Effector memory CD4-positive, alpha-beta T cell (primary cell): ENCODE measurements around the gene CNIH2.

Source experiments
- DNase-seq, 3 donors: peaks; one replicate each; pipeline ENCODE4 v3.0.0-alpha.2; 2020
- H3K27ac ChIP-seq: 2 replicates; pipeline ENCODE4 v1.7.0; 2013; ENCODE audit warnings: mild to moderate bottlenecking, low read length, moderate library complexity; ENCODE audit not compliant: insufficient read depth, poor library complexity, severe bottlenecking
- H3K27me3 ChIP-seq: replicated peaks from 2 replicates; pipeline ENCODE4 v1.7.0; 2013; ENCODE audit warnings: mild to moderate bottlenecking, low read length; ENCODE audit not compliant: insufficient read depth, control insufficient read depth, poor library complexity, severe bottlenecking
- H3K36me3 ChIP-seq: 2 replicates; pipeline ENCODE4 v1.7.0; 2013; ENCODE audit warnings: mild to moderate bottlenecking, low read length, moderate library complexity; ENCODE audit not compliant: control insufficient read depth, insufficient read depth
- H3K4me1 ChIP-seq: 2 replicates; pipeline ENCODE4 v1.7.0; 2013; ENCODE audit warnings: low read length, mild to moderate bottlenecking; ENCODE audit not compliant: control insufficient read depth, insufficient read depth, poor library complexity, severe bottlenecking
- H3K4me3 ChIP-seq: 2 replicates; pipeline ENCODE4 v1.7.0; 2013; ENCODE audit warnings: low read length, low read depth, mild to moderate bottlenecking; ENCODE audit not compliant: insufficient read depth, poor library complexity, severe bottlenecking
- H3K9me3 ChIP-seq: 2 replicates; pipeline ENCODE4 v1.7.0; 2013; ENCODE audit warnings: mild to moderate bottlenecking, low read length, moderate library complexity; ENCODE audit not compliant: control insufficient read depth

The CNIH2 gene

DNA sequence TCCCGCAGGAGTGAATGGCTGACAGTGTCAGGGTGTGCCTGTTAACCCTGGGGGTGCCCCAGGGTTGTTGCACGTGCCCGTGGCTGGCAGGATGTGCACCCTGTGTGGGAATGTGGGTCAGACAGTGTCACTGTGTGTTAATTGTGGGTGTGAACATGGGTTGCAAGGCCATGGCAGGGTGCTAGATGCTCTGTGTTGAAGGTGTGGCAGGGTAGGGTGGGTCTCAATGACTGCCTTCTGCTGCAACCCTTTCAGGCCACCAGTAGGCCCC, 50.0 kb downstream of the CNIH2 start:
- DNase-seq = peak in 1 of 3 donors; percentile 35
- no peaks in the 10 kb centered on the region for H3K36me3 ChIP-seq
- H3K27me3 ChIP-seq = no peaks in the 10 kb centered on the region
- H3K4me1 ChIP-seq = peaks cover 27% of the 10 kb centered on the region
- H3K9me3 ChIP-seq = no peaks in the 10 kb centered on the region
- no peak overlapping the region for H3K4me3 ChIP-seq
- H3K27ac ChIP-seq = no peak overlapping the region

DNA sequence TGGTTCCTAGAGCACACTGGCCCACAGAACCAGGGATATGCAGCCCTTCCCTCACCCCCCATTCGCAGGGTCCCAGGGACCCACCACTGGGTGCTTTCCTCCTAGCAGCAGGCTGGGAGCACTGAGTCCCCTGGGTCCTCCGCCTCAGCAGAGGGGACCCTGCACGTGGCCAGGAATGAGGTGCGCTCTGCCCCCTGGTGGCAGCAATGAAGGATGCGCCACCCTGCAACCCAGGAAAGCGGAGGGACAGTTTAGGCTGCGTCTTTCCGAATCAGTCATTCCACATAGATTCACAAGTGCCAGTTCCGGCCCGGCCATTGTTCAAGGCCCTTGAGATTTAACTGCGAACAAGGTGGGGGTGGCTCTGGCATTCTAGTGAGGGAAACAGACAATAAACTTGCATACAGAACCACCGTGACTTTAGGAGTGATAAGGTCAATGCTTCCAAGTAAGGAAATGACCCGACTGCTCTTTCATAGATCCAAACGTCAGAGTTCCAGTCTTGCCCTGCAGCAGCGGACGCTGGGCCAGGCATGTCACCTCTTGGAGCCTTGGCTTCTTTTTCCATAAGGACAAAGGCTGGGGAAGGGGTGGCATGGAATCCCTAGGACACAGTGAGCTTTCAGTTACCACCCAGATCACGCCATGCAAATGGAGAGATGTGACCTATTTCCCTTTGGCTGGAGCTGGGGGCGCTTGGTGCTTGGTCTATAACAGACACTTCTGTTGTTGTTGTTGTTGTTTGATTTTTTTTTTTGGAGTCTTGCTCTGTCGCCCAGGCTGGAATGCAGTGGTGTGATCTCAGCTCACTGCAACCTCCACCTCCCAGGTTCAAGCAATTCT, 50.5 kb downstream of the CNIH2 start:
- H3K4me1 ChIP-seq = peaks cover 27% of the 10 kb centered on the region
- no peaks in the 10 kb centered on the region for H3K9me3 ChIP-seq
- DNase-seq = peak; percentile 62 to 64 (median 63)

DNA sequence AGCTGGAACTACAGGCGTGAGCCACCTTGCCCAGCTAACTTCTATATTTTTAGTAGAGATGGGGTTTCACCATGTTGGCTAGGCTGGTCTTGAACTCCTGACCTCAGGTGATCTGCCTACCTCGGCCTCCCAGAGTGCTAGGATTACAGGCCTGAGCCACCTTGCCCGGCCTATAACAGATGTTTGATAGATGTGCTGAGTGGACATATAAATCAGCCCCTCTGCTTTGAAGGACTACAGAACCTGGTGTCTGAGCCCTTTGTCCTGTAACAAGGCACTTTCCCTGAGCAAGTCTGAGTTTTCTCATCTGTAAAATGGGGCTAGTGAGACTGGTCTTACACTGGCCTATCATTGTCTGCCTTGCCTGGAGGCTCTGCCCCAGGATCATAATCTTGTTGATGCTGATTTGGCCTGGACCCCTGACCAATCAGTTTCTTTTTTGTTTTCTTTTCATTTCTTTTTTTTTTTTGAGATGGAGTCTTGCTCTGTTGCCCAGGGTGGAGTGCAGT, 51.2 kb downstream of the CNIH2 start:
- DNase-seq = no peak
- H3K4me1 ChIP-seq = peaks cover 27% of the 10 kb centered on the region
- no peak overlapping the region for H3K27ac ChIP-seq
- H3K36me3 ChIP-seq = no peaks in the 10 kb centered on the region
- no peaks in the 10 kb centered on the region for H3K9me3 ChIP-seq
- H3K27me3 ChIP-seq = no peaks in the 10 kb centered on the region
- H3K4me3 ChIP-seq = no peak overlapping the region

More for the DNA sequence above, 50.5 kb downstream of the CNIH2 start:
- Histone ChIP-seq H3K4me3 (no peak overlapping the region), H3K27ac (no peak overlapping the region), H3K27me3 (no peaks in the 10 kb centered on the region), H3K36me3 (no peaks in the 10 kb centered on the region)

DNA sequence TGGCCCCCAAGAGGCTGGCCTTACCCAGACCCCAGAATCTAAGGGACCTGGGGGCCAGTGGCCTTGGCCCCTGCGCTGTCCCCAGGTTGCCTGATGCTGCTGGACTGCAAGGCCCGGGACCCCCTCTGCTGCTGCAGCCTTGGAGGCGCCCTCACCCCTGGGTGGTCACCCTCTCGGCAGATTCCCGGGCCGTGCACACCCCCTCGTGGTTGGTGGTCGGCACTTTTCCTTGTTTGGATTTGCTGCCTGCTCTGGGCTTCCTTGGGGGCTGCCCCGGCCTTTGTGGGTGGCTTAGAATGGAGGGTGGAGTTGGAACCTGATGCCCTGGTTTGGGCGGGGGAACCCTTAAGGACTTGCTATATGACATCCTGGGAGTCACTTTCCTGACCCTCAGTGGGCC, 53.0 kb downstream of the CNIH2 start:
- Histone ChIP-seq H3K27ac (no peak overlapping the region), H3K9me3 (no peaks in the 10 kb centered on the region), H3K36me3 (no peaks in the 10 kb centered on the region), H3K4me3 (no peak overlapping the region), H3K4me1 (peaks cover 30% of the 10 kb centered on the region), H3K27me3 (no peaks in the 10 kb centered on the region)
- DNase-seq = no peak

- DNase-seq = no peak
- no peak overlapping the region for H3K4me3 ChIP-seq
- H3K36me3 ChIP-seq = no peaks in the 10 kb centered on the region
- H3K4me1 ChIP-seq = peaks cover 32% of the 10 kb centered on the region
- H3K27me3 ChIP-seq = no peaks in the 10 kb centered on the region
- H3K27ac ChIP-seq = no peak overlapping the region
- H3K9me3 ChIP-seq = no peaks in the 10 kb centered on the region
These were observed 53.8 kb downstream of the CNIH2 start for GRCh38 chr11:66331542-66332370.

- DNase-seq = no peak
- Histone ChIP-seq H3K27ac (no peak overlapping the region), H3K27me3 (no peaks in the 10 kb centered on the region), H3K9me3 (no peaks in the 10 kb centered on the region), H3K36me3 (no peaks in the 10 kb centered on the region), H3K4me1 (peaks cover 28% of the 10 kb centered on the region), H3K4me3 (no peak overlapping the region)
These were observed 54.6 kb downstream of the CNIH2 start for GRCh38 chr11:66332371-66333219.

DNA sequence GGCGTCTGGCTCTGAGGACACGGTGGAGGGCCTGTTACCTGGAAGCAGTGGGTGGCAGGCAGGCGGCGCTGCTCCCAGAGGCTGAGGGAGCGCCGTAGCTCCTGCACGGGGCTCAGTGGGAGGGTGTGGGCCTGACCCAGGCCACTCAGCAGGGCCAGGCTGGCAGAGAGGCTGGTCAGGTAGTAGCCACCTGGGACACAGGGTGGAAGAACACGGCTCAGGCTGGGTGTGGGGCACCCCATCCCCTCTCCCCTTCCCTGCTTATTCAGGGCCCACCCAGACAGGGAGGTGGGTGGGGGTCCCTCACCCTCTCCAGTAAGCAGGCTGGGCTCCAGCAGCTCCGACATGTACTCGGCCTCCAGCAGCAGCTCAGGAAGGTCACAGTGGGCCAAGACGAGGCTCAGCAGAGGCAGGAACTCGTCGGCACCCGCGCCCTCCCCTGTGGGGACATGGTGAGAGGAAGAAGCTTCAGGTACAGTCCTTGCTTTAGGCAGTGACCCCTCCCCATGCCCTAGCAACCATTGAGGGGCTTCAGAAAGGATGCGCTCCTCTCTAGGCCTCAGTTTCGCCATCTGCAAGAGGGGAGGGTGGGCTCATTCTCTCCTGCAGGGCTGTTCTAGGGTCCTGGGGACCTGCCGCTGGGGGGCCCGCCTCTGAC, 55.4 kb downstream of the CNIH2 start:
- Histone ChIP-seq H3K36me3 (peaks cover 4% of the 10 kb centered on the region), H3K4me3 (no peak overlapping the region), H3K27ac (no peak overlapping the region), H3K27me3 (no peaks in the 10 kb centered on the region), H3K9me3 (no peaks in the 10 kb centered on the region), H3K4me1 (peaks cover 22% of the 10 kb centered on the region)
- no peak for DNase-seq
